Measurements from ENCODE around the gene LRRIQ3.

GRCh38 chr1:74050386-74050785 lies 147.6 kb downstream of the LRRIQ3 start:
- TF ChIP-seq CTCF (conservative IDR thresholded peaks at IDR 0.05; ENCODE audit: low read length) (no peak), EZH2phosphoT487 (IDR thresholded peaks at IDR 0.05; ENCODE audit: borderline replicate concordance, low read depth, low read length) (no peak)

All from OCI-LY7 (cell line).